ENCODE data around the gene FAM118B.

FAM118B gene

GRCh38 chr11:126174816-126175215 is 36.8 kb upstream of the FAM118B start:
- peaks cover 11% of the 10 kb centered on the region for H3K27me3 ChIP-seq (ENCODE audit: control insufficient read depth, insufficient read depth, low read length)
- no peak overlapping the region for H3K9ac ChIP-seq (ENCODE audit: low read length)
- no peaks in the 10 kb centered on the region for H3K9me3 ChIP-seq (ENCODE audit: control insufficient read depth, low read length)
- H3K4me1 ChIP-seq (ENCODE audit: control insufficient read depth, insufficient read depth, low read length) = no peaks in the 10 kb centered on the region
- no peaks in the 10 kb centered on the region for H3K36me3 ChIP-seq (ENCODE audit: control insufficient read depth, insufficient read depth, low read length)
- H3K4me3 ChIP-seq (ENCODE audit: low read length) = no peak overlapping the region

- H3K36me3 ChIP-seq (ENCODE audit: control insufficient read depth, insufficient read depth, low read length) = no peaks in the 10 kb centered on the region
- no peaks in the 10 kb centered on the region for H3K9me3 ChIP-seq (ENCODE audit: control insufficient read depth, low read length)
- H3K4me3 ChIP-seq (ENCODE audit: low read length) = no peak overlapping the region
- H3K4me1 ChIP-seq (ENCODE audit: control insufficient read depth, insufficient read depth, low read length) = no peaks in the 10 kb centered on the region
- H3K27me3 ChIP-seq (ENCODE audit: control insufficient read depth, insufficient read depth, low read length) = peaks cover 11% of the 10 kb centered on the region
- H3K9ac ChIP-seq (ENCODE audit: low read length) = no peak overlapping the region
These were observed 36.2 kb upstream of the FAM118B start for GRCh38 chr11:126175393-126175792.

- Histone ChIP-seq H3K4me1 (ENCODE audit: control insufficient read depth, insufficient read depth, low read length) (no peaks in the 10 kb centered on the region), H3K27me3 (ENCODE audit: control insufficient read depth, insufficient read depth, low read length) (peaks cover 5% of the 10 kb centered on the region), H3K9ac (ENCODE audit: low read length) (no peak overlapping the region)
These were observed 34.6 kb upstream of the FAM118B start for GRCh38 chr11:126176853-126177470.

GRCh38 chr11:126181939-126182730 is 29.4 kb upstream of the FAM118B start:
- H3K27me3 ChIP-seq (ENCODE audit: control insufficient read depth, insufficient read depth, low read length) = no peaks in the 10 kb centered on the region
- no peaks in the 10 kb centered on the region for H3K36me3 ChIP-seq (ENCODE audit: control insufficient read depth, insufficient read depth, low read length)
- H3K9me3 ChIP-seq (ENCODE audit: control insufficient read depth, low read length) = no peaks in the 10 kb centered on the region
- no peak overlapping the region for H3K9ac ChIP-seq (ENCODE audit: low read length)
- no peak overlapping the region for H3K4me3 ChIP-seq (ENCODE audit: low read length)
- no peaks in the 10 kb centered on the region for H3K4me1 ChIP-seq (ENCODE audit: control insufficient read depth, insufficient read depth, low read length)

More at GRCh38 chr11:126176853-126177470, 34.6 kb upstream of the FAM118B start:
- H3K4me3 ChIP-seq (ENCODE audit: low read length) = no peak overlapping the region
- H3K9me3 ChIP-seq (ENCODE audit: control insufficient read depth, low read length) = no peaks in the 10 kb centered on the region
- no peaks in the 10 kb centered on the region for H3K36me3 ChIP-seq (ENCODE audit: control insufficient read depth, insufficient read depth, low read length)

- no peaks in the 10 kb centered on the region for H3K9me3 ChIP-seq (ENCODE audit: control insufficient read depth, low read length)
These were observed 28.7 kb upstream of the FAM118B start for GRCh38 chr11:126182787-126183445.

GRCh38 chr11:126185259-126186024 is 26.1 kb upstream of the FAM118B start:
- no peak overlapping the region for H3K4me3 ChIP-seq (ENCODE audit: low read length)
- H3K9ac ChIP-seq (ENCODE audit: low read length) = no peak overlapping the region
- no peaks in the 10 kb centered on the region for H3K36me3 ChIP-seq (ENCODE audit: control insufficient read depth, insufficient read depth, low read length)
- no peaks in the 10 kb centered on the region for H3K9me3 ChIP-seq (ENCODE audit: control insufficient read depth, low read length)
- H3K4me1 ChIP-seq (ENCODE audit: control insufficient read depth, insufficient read depth, low read length) = no peaks in the 10 kb centered on the region
- H3K27me3 ChIP-seq (ENCODE audit: control insufficient read depth, insufficient read depth, low read length) = no peaks in the 10 kb centered on the region

More at GRCh38 chr11:126182787-126183445, 28.7 kb upstream of the FAM118B start:
- Histone ChIP-seq H3K4me1 (ENCODE audit: control insufficient read depth, insufficient read depth, low read length) (no peaks in the 10 kb centered on the region), H3K4me3 (ENCODE audit: low read length) (no peak overlapping the region), H3K27me3 (ENCODE audit: control insufficient read depth, insufficient read depth, low read length) (no peaks in the 10 kb centered on the region), H3K9ac (ENCODE audit: low read length) (no peak overlapping the region), H3K36me3 (ENCODE audit: control insufficient read depth, insufficient read depth, low read length) (no peaks in the 10 kb centered on the region)

GRCh38 chr11:126186025-126186698 is 25.4 kb upstream of the FAM118B start:
- no peak overlapping the region for H3K9ac ChIP-seq (ENCODE audit: low read length)
- no peaks in the 10 kb centered on the region for H3K36me3 ChIP-seq (ENCODE audit: control insufficient read depth, insufficient read depth, low read length)
- no peak overlapping the region for H3K4me3 ChIP-seq (ENCODE audit: low read length)
- no peaks in the 10 kb centered on the region for H3K4me1 ChIP-seq (ENCODE audit: control insufficient read depth, insufficient read depth, low read length)
- no peaks in the 10 kb centered on the region for H3K9me3 ChIP-seq (ENCODE audit: control insufficient read depth, low read length)
- H3K27me3 ChIP-seq (ENCODE audit: control insufficient read depth, insufficient read depth, low read length) = no peaks in the 10 kb centered on the region

- Histone ChIP-seq H3K36me3 (ENCODE audit: control insufficient read depth, insufficient read depth, low read length) (no peaks in the 10 kb centered on the region), H3K27me3 (ENCODE audit: control insufficient read depth, insufficient read depth, low read length) (no peaks in the 10 kb centered on the region), H3K4me1 (ENCODE audit: control insufficient read depth, insufficient read depth, low read length) (no peaks in the 10 kb centered on the region), H3K4me3 (ENCODE audit: low read length) (no peak overlapping the region), H3K9me3 (ENCODE audit: control insufficient read depth, low read length) (no peaks in the 10 kb centered on the region), H3K9ac (ENCODE audit: low read length) (no peak overlapping the region)
These were observed 24.7 kb upstream of the FAM118B start for GRCh38 chr11:126186708-126187529.

- H3K4me3 ChIP-seq (ENCODE audit: low read length) = no peak overlapping the region
- no peak overlapping the region for H3K9ac ChIP-seq (ENCODE audit: low read length)
- no peaks in the 10 kb centered on the region for H3K4me1 ChIP-seq (ENCODE audit: control insufficient read depth, insufficient read depth, low read length)
- H3K27me3 ChIP-seq (ENCODE audit: control insufficient read depth, insufficient read depth, low read length) = no peaks in the 10 kb centered on the region
- H3K36me3 ChIP-seq (ENCODE audit: control insufficient read depth, insufficient read depth, low read length) = peaks cover 2% of the 10 kb centered on the region
- H3K9me3 ChIP-seq (ENCODE audit: control insufficient read depth, low read length) = no peaks in the 10 kb centered on the region
These were observed 23.1 kb upstream of the FAM118B start for GRCh38 chr11:126188332-126189108.

- H3K4me1 ChIP-seq (ENCODE audit: control insufficient read depth, insufficient read depth, low read length) = no peaks in the 10 kb centered on the region
- peaks cover 4% of the 10 kb centered on the region for H3K36me3 ChIP-seq (ENCODE audit: control insufficient read depth, insufficient read depth, low read length)
- no peak overlapping the region for H3K4me3 ChIP-seq (ENCODE audit: low read length)
- H3K27me3 ChIP-seq (ENCODE audit: control insufficient read depth, insufficient read depth, low read length) = no peaks in the 10 kb centered on the region
- H3K9ac ChIP-seq (ENCODE audit: low read length) = no peak overlapping the region
- H3K9me3 ChIP-seq (ENCODE audit: control insufficient read depth, low read length) = no peaks in the 10 kb centered on the region
These were observed 22.3 kb upstream of the FAM118B start for GRCh38 chr11:126189109-126189929.
